Gastrocnemius medialis (tissue), 4 donors: ENCODE results near the gene RBPJL.

ENCODE experiments used
- CTCF ChIP-seq, 5 experiments: fragments of 450-650 bp in 3 of 5; fragments of 200-600 bp in 2 of 5; sonication (generic) in 2 of 5; IDR thresholded peaks in 4 of 5; conservative IDR thresholded peaks in 1 of 5; 1 replicate in 4 of 5; 2 replicates in 1 of 5; pipeline ENCODE4 v1.5.1; 2016 to 2019; ENCODE audit warnings: antibody characterized with exemption in 5 of 5, mild to moderate bottlenecking in 3 of 5, moderate library complexity in 3 of 5
- POLR2A ChIP-seq, 2 donors: fragments of 450-650 bp; IDR thresholded peaks; one replicate each; pipeline ENCODE4 v1.6.1; 2017; ENCODE audit warnings: antibody characterized with exemption in 2 of 2, mild to moderate bottlenecking in 2 of 2, moderate library complexity in 2 of 2

GRCh38 chr20:45318386-45318939 lies 11.8 kb downstream of the RBPJL start:
- TF ChIP-seq CTCF (IDR thresholded peaks at IDR 0.05 in 4 of 5, conservative IDR thresholded peaks at IDR 0.05 in 1 of 5) (no peak), POLR2A (IDR thresholded peaks at IDR 0.05) (no peak)
